ENCODE measurements around the gene SLC46A1.

GRCh38 chr17:28381141-28381825 is 24.7 kb downstream of the SLC46A1 start:
- TF ChIP-seq, protein P1, sequence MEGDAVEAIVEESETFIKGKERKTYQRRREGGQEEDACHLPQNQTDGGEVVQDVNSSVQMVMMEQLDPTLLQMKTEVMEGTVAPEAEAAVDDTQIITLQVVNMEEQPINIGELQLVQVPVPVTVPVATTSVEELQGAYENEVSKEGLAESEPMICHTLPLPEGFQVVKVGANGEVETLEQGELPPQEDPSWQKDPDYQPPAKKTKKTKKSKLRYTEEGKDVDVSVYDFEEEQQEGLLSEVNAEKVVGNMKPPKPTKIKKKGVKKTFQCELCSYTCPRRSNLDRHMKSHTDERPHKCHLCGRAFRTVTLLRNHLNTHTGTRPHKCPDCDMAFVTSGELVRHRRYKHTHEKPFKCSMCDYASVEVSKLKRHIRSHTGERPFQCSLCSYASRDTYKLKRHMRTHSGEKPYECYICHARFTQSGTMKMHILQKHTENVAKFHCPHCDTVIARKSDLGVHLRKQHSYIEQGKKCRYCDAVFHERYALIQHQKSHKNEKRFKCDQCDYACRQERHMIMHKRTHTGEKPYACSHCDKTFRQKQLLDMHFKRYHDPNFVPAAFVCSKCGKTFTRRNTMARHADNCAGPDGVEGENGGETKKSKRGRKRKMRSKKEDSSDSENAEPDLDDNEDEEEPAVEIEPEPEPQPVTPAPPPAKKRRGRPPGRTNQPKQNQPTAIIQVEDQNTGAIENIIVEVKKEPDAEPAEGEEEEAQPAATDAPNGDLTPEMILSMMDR (IDR thresholded peaks at IDR 0.05), result peak in 2 of 7 experiments; percentile 15
- no peak for TF ChIP-seq POLR2A (IDR thresholded peaks at IDR 0.05)
